Measurements from ENCODE around the gene IQSEC2.
A peak's percentile ranks its signal among the peaks of the same experiment; 100 is the strongest.

The IQSEC2 gene

DNA sequence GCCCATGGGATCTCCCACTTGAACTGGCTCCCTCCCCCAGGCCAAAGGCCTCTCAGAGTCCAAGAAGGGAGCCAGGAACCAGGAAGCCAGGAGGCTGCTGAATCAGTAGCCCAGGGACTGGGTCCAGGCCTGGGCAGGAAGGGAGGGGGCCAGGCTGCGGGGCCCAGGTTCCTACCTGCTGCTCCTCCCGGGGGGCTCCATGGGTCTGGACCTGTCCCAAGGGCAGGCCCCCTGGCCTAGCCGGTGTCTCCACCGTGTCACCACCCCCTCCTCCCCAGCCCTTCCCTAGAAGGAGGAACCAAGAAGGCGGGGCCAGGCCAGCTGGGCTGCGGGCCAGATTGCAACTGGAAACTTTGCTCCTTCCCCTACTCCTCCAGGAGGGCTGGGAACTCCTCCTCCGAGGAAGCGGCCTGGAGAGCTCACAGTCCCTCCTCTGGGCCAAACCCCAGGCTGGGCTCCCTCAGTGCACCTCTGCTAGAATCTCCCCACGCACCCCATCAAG, at the start of gene IQSEC2:
TSS of gene IQSEC2 (minus strand) at position 264 of the 502 bp plus-strand sequence.
- no peak for DNase-seq

DNA sequence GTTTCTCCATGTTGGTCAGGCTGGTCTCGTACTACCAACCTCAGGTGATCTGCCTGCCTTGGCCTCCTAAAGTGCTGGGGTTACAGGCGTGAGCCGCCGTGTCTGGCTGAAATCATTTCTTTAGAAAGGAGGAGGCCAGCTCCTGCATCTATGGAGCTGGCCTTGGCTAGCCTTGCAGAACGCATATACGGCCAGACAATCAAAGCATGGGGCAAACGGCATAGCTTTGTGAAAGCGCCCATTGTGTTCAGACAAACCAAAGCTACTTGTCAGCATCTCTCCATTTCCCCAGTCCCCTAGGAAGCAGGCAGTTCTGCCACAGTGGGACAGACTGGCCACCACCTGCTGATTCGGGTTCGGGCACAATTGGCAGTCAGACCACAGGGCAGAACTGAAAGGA, 48.9 kb upstream of the IQSEC2 start:
- DNase-seq = no peak

GRCh38 chrX:53324803-53325202, 43.4 kb upstream of the IQSEC2 start:
- DNase-seq = no peak

GRCh38 chrX:53324085-53324484, 42.7 kb upstream of the IQSEC2 start:
- no peak for DNase-seq

- no peak for DNase-seq
Observed at GRCh38 chrX:53323196-53323595, 41.8 kb upstream of the IQSEC2 start.

GRCh38 chrX:53321943-53322497, 40.6 kb upstream of the IQSEC2 start:
- DNase-seq = no peak

- DNase-seq = no peak
Observed at GRCh38 chrX:53321230-53321942, 40.0 kb upstream of the IQSEC2 start.

DNA sequence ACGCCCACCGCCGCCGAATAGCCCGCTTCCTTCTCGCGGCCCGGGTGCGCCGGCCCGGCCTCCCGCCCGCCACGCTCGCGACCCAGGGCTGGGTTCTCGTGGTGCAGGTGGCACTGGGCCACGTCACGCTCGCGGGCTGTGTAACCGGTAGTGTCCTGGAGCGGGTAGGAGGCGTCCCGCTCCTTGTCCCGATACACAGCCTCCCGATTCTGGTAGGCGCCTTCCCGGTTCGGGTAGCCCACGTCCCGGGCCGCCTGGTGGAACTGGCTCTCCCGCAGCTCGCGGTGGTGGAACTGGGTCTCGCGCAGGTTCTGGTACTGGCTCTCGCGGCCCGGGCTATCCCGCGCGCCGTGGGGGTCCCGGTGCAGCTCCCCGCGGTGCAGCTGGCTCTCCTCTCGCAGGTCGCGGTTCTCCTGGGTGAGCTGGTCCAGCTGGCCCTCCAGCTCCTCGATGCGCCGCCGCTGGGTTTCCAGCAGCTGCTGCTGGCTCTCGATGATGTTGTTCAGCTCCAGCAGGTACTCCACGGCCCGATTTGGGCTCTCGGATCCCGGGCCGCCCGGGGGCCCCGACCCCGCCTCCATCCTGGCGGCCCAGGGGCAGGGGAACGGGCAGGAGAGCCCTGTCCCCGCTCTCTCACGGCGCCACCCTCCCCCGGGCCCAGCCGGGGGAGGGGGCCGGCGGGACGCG, 39.3 kb upstream of the IQSEC2 start:
- no peak for DNase-seq

- DNase-seq = no peak
Observed at GRCh38 chrX:53319614-53320542, 38.5 kb upstream of the IQSEC2 start.

GRCh38 chrX:53318766-53319353, 37.5 kb upstream of the IQSEC2 start:
- DNase-seq = no peak

GRCh38 chrX:53317365-53318069, 36.1 kb upstream of the IQSEC2 start:
- peak; percentile 45 for DNase-seq

DNA sequence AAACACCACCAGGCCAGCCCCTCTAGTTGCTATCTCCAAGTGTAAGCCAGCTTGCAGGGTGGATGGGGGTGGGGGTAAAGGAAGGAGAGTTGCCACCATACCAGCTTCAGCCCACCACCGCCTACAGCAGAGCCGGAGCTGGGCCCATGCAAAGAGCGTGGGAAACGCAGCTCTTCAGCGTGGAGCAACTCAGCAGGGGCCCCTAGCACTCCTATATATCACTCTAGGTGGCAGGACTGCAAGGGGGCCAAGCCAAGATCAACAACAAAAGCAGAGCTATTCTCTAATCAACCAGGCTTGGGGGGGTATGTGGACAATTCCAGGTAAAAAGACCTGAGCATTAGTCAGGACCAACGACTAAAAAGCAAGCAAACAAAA, 35.5 kb upstream of the IQSEC2 start:
- no peak for DNase-seq

DNA sequence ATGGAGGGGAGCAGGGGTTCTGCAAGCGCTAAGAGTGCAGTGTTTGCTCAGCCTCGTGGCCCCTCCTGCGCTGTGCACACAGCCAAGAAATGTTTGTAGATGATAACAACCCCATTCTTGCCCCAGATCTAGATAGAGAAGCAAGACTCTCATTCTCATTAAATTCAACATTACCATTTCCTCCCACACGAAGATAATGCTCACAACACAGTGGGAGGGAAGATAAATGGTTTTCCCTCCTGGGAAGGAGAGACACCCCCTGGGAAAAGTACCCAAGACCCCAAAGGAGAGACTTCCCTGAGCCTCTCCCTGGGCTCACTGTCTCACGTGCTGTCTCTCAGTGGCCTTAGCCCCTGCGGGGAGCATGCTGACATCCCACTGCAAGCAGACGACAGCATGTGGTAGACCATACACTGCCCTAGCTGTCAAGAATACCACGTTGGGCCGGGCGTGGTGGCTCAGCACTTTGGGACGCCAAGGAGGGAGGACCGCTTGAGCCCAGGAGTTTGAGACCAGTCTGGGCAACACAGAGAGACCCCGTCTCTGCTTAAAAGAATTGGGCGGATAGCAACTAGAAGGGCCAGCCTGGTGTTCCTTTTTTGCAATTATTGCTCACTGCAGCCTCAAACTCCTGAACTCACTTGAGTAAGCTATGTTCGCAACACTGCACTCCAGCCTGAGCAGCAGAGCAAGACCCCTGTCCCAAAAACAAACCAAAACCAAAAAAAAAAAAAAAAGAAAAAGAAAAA, 34.9 kb upstream of the IQSEC2 start:
- DNase-seq = no peak

GRCh38 chrX:53313728-53314105, 32.3 kb upstream of the IQSEC2 start:
- DNase-seq = no peak

DNA sequence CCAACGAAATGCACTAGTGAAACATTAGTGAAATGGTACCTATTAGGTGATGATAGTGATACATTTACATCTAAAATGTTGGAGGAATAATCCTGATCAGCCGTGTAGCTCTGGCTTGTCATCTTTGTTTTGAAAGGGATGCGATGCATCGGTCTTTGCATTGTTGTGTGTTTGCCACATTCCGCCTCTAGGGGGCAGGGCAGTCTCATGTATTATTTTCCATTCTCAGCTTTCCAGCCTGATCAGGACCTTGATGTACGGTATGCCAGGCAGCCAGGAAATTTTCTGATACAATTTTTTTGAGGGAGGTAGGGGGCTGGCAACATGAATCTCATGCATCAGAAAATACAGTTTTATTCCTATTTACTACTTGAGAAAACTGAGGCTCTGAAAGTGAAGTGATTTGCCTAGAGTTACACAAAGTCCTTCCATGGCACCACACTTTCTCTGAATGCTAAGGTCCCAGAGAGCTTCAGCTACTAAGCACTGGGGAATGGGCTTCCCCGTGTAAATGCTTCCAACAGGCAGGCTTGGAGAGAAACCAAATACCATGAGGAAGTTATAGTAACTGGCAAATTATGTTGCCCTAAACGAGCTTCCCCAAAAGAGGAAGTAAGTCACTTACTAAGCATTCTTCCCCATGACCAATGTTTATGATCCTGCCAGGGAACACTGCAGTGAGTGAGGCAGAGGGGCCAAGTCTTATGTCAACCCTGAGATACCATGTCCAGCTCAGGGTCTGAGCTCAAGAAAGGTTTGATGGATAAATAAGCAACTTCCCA, 31.8 kb upstream of the IQSEC2 start:
- peak; percentile 27 for DNase-seq

- DNase-seq = no peak
Observed at GRCh38 chrX:53309837-53310236, 28.5 kb upstream of the IQSEC2 start.

- DNase-seq = no peak
Observed at GRCh38 chrX:53308836-53309235, 27.5 kb upstream of the IQSEC2 start.

DNA sequence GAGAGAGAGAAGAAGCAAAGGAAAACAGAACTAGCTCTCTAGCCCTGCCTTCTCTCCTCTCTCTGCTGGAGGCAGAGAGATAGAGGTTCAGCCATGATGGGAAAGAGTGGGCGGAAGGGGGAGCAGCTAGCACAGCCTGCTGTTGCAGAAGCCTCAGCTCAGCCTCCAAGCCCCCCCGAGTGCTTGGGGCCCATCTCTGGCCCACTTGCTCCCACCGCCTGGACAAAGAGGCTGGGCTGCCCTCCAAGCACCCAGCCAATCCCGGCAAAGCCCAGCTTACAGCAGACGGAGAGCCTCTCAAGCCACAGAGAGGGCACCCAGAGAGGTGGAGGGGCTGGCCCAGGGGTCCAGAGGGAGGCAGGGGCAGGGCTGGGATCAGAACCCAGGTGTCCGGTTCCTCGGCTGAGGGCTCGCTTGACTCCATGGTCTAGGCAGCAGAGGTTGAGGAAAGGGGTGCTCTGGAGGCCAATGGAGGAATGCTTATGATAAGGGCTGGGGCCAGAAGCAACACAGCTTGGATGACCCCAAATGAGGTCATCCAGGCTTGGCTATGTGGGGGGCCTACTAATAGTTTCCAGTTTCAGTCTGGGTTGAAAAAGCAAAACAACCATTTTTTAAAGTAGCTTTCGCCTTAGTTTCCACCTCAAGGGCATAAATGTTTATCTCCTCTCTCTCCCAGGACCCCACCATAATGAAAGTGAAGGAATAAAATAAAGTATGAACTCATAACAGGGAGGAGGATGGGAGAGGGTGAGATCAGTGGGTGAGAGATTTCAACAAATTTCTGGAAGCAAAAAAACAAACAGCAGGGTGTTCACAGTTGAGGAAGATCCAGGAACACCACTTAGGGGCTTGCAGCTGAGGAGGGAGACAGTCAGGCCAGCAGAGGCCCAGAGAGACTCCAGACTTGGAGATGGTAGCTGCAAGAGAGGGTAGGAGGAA, 24.9 kb upstream of the IQSEC2 start:
- DNase-seq = no peak

Measured in activated effector memory CD4-positive, alpha-beta T cell treated with Interleukin-2 at 50 U/mL for 16 hours (primary cell).